Muscle layer of colon (tissue), 2 donors: ENCODE measurements around the gene ANKRD12.
"Not testable (repeated sequence)": the region's sequence is repeated elsewhere in the genome, so short reads cannot be mapped to it uniquely, and the experiment has no call there.

Source experiments
- H3K27ac ChIP-seq: one replicate; pipeline ENCODE4 v1.7.0; 2013; ENCODE audit warnings: low read depth, mild to moderate bottlenecking, low read length, moderate library complexity
- H3K27me3 ChIP-seq, 2 donors: one replicate each; pipeline ENCODE4 v1.7.0; 2013; ENCODE audit warnings: low read length in 2 of 2, mild to moderate bottlenecking in 2 of 2; ENCODE audit not compliant: insufficient read depth in 2 of 2, control insufficient read depth in 1 of 2
- H3K36me3 ChIP-seq: one replicate; pipeline ENCODE4 v1.7.0; 2013; ENCODE audit warnings: mild to moderate bottlenecking, low read length; ENCODE audit not compliant: insufficient read depth
- H3K4me1 ChIP-seq: one replicate; pipeline ENCODE4 v1.7.0; 2013; ENCODE audit warnings: mild to moderate bottlenecking, low read length; ENCODE audit not compliant: insufficient read depth
- H3K4me3 ChIP-seq, 2 donors: one replicate each; pipeline ENCODE4 v1.7.0; 2013; ENCODE audit warnings: low read length in 2 of 2, low read depth in 1 of 2, mild to moderate bottlenecking in 1 of 2, moderate library complexity in 1 of 2
- H3K9ac ChIP-seq: one replicate; pipeline ENCODE4 v1.7.0; 2013; ENCODE audit warnings: low read length
- H3K9me3 ChIP-seq: one replicate; pipeline ENCODE4 v1.7.0; 2013; ENCODE audit warnings: mild to moderate bottlenecking, low read length
- donor health status: abdominal sarcoma.
- donor health status: Adenocarcinoma of cecum.

The ANKRD12 gene

GRCh38 chr18:9136315-9137155 is at the start of gene ANKRD12:
ANKRD12 (plus strand) TSS chr18:9136781; CDS start chr18:9182433, 45,652 bp downstream.
- H3K9ac ChIP-seq = peak within 1 kb of the TSS; percentile 79
- H3K4me3 ChIP-seq = peak within 1 kb of the TSS; percentile 75 to 78
- H3K36me3 ChIP-seq = peaks cover 20% of the 10 kb centered on the region
- H3K9me3 ChIP-seq = no peaks in the 10 kb centered on the region
- peak within 1 kb of the TSS; percentile 95 for H3K27ac ChIP-seq
- H3K4me1 ChIP-seq = peaks cover 48% of the 10 kb centered on the region
- H3K27me3 ChIP-seq = no peaks in the 10 kb centered on the region

- no peaks in the 10 kb centered on the region for H3K27me3 ChIP-seq
- no peak overlapping the region for H3K9ac ChIP-seq
- no peaks in the 10 kb centered on the region for H3K4me1 ChIP-seq
- no peak overlapping the region for H3K4me3 ChIP-seq
- no peak overlapping the region for H3K27ac ChIP-seq
- no peaks in the 10 kb centered on the region for H3K36me3 ChIP-seq
- H3K9me3 ChIP-seq = no peaks in the 10 kb centered on the region
Measured at GRCh38 chr18:9087144-9087543, 49.4 kb upstream of the ANKRD12 start.

- Histone ChIP-seq H3K4me1 (no peaks in the 10 kb centered on the region), H3K9ac (no peak overlapping the region), H3K27ac (no peak overlapping the region), H3K27me3 (no peaks in the 10 kb centered on the region), H3K9me3 (no peaks in the 10 kb centered on the region), H3K4me3 (no peak overlapping the region), H3K36me3 (no peaks in the 10 kb centered on the region)
Measured at GRCh38 chr18:9088252-9088651, 48.3 kb upstream of the ANKRD12 start.

- H3K4me3 ChIP-seq, H3K4me1 ChIP-seq, H3K9ac ChIP-seq, H3K36me3 ChIP-seq, H3K9me3 ChIP-seq, H3K27me3 ChIP-seq, H3K27ac ChIP-seq: not testable (repeated sequence)
Measured at GRCh38 chr18:9088727-9089126, 47.9 kb upstream of the ANKRD12 start.

GRCh38 chr18:9090578-9090977 is 46.0 kb upstream of the ANKRD12 start:
- Histone ChIP-seq H3K9me3 (no peaks in the 10 kb centered on the region), H3K4me3 (no peak overlapping the region), H3K27ac (no peak overlapping the region), H3K27me3 (no peaks in the 10 kb centered on the region), H3K4me1 (peaks cover 19% of the 10 kb centered on the region), H3K36me3 (no peaks in the 10 kb centered on the region), H3K9ac (no peak overlapping the region)

- Histone ChIP-seq H3K36me3 (no peaks in the 10 kb centered on the region), H3K27me3 (no peaks in the 10 kb centered on the region), H3K27ac (no peak overlapping the region), H3K4me1 (peaks cover 24% of the 10 kb centered on the region), H3K9ac (no peak overlapping the region), H3K9me3 (no peaks in the 10 kb centered on the region), H3K4me3 (no peak overlapping the region)
Measured at GRCh38 chr18:9091066-9091476, 45.5 kb upstream of the ANKRD12 start.

GRCh38 chr18:9092665-9093064 is 43.9 kb upstream of the ANKRD12 start:
- H3K4me3 ChIP-seq = no peak overlapping the region
- no peaks in the 10 kb centered on the region for H3K9me3 ChIP-seq
- H3K4me1 ChIP-seq = peaks cover 24% of the 10 kb centered on the region
- H3K27me3 ChIP-seq = no peaks in the 10 kb centered on the region
- H3K27ac ChIP-seq = no peak overlapping the region
- H3K9ac ChIP-seq = no peak overlapping the region
- no peaks in the 10 kb centered on the region for H3K36me3 ChIP-seq

GRCh38 chr18:9093109-9093508 is 43.5 kb upstream of the ANKRD12 start:
- H3K4me3 ChIP-seq, H3K27ac ChIP-seq, H3K9me3 ChIP-seq, H3K9ac ChIP-seq, H3K36me3 ChIP-seq, H3K27me3 ChIP-seq: not testable (repeated sequence)
- peaks cover 24% of the 10 kb centered on the region for H3K4me1 ChIP-seq

- H3K9me3 ChIP-seq = no peaks in the 10 kb centered on the region
- no peaks in the 10 kb centered on the region for H3K27me3 ChIP-seq
- peaks cover 24% of the 10 kb centered on the region for H3K4me1 ChIP-seq
- H3K9ac ChIP-seq = no peak overlapping the region
- no peaks in the 10 kb centered on the region for H3K36me3 ChIP-seq
- H3K4me3 ChIP-seq = no peak overlapping the region
- peak overlapping the region; percentile 76 for H3K27ac ChIP-seq
Measured at GRCh38 chr18:9094307-9095226, 42.0 kb upstream of the ANKRD12 start.

- Histone ChIP-seq H3K4me3 (no peak overlapping the region), H3K27ac (peak overlapping the region; percentile 76), H3K27me3 (no peaks in the 10 kb centered on the region), H3K4me1 (peaks cover 24% of the 10 kb centered on the region), H3K36me3 (no peaks in the 10 kb centered on the region), H3K9ac (no peak overlapping the region), H3K9me3 (no peaks in the 10 kb centered on the region)
Measured at GRCh38 chr18:9095297-9096006, 41.1 kb upstream of the ANKRD12 start.

- H3K36me3 ChIP-seq = no peaks in the 10 kb centered on the region
- no peaks in the 10 kb centered on the region for H3K9me3 ChIP-seq
- H3K4me1 ChIP-seq = peaks cover 24% of the 10 kb centered on the region
- H3K9ac ChIP-seq = no peak overlapping the region
- no peaks in the 10 kb centered on the region for H3K27me3 ChIP-seq
- H3K27ac ChIP-seq = peak overlapping the region; percentile 76
- H3K4me3 ChIP-seq = no peak overlapping the region
Measured at GRCh38 chr18:9096007-9096371, 40.6 kb upstream of the ANKRD12 start.
